CD4-positive, alpha-beta T cell treated with Interleukin-1 beta for 1 hour (primary cell): ENCODE data around the gene SSH3.

ENCODE experiments used
- DNase-seq, 2 donors: peaks; one replicate each; pipeline ENCODE4 v3.0.0-alpha.2; 2020 to 2022

SSH3 gene

GRCh38 chr11:67268081-67268961, 35.0 kb upstream of the SSH3 start:
- peak; percentile 61 to 62 for DNase-seq

- no peak for DNase-seq
Measured at GRCh38 chr11:67268962-67269268, 34.4 kb upstream of the SSH3 start.

GRCh38 chr11:67269401-67270255, 33.7 kb upstream of the SSH3 start:
- DNase-seq, result no peak

GRCh38 chr11:67270256-67271204, 32.8 kb upstream of the SSH3 start:
- peak; percentile 27 to 32 for DNase-seq

GRCh38 chr11:67271205-67271540, 32.2 kb upstream of the SSH3 start:
- no peak for DNase-seq

GRCh38 chr11:67271541-67272284, 31.6 kb upstream of the SSH3 start:
- peak; percentile 60 to 61 for DNase-seq

GRCh38 chr11:67272327-67273259, 30.7 kb upstream of the SSH3 start:
- no peak for DNase-seq

- no peak for DNase-seq
Measured at GRCh38 chr11:67273260-67273990, 29.9 kb upstream of the SSH3 start.

GRCh38 chr11:67274768-67275605, 28.3 kb upstream of the SSH3 start:
- DNase-seq, result no peak

- DNase-seq, result no peak
Measured at GRCh38 chr11:67275606-67276409, 27.5 kb upstream of the SSH3 start.

- peak; percentile 40 to 51 for DNase-seq
Measured at GRCh38 chr11:67276781-67277230, 26.5 kb upstream of the SSH3 start.

- peak; percentile 93 to 96 for DNase-seq
Measured at GRCh38 chr11:67277231-67277961, 25.9 kb upstream of the SSH3 start.

- no peak for DNase-seq
Measured at GRCh38 chr11:67278135-67278938, 25.0 kb upstream of the SSH3 start.

- DNase-seq, result no peak
Measured at GRCh38 chr11:67278939-67279588, 24.3 kb upstream of the SSH3 start.

GRCh38 chr11:67279589-67280340, 23.6 kb upstream of the SSH3 start:
- no peak for DNase-seq
